Measurements from ENCODE around the gene OR10H1.
"Not testable (repeated sequence)": the region's sequence is repeated elsewhere in the genome, so short reads cannot be mapped to it uniquely, and the experiment has no call there.

Gene OR10H1

GRCh38 chr19:15815306-15815705 lies at the start of gene OR10H1:
Gene OR10H1, minus strand, starts transcription at chr19:15815664. Its CDS starts 7,627 bp downstream, at chr19:15808037.
- no peak for DNase-seq (ENCODE audit: low read depth)

- no peak for DNase-seq (ENCODE audit: low read depth)
Measured at GRCh38 chr19:15864824-15865223, 49.4 kb upstream of the OR10H1 start.

GRCh38 chr19:15863272-15863671 lies 47.8 kb upstream of the OR10H1 start:
- DNase-seq (ENCODE audit: low read depth): no peak

- no peak for DNase-seq (ENCODE audit: low read depth)
Measured at GRCh38 chr19:15862444-15862843, 47.0 kb upstream of the OR10H1 start.

GRCh38 chr19:15860522-15860921 lies 45.1 kb upstream of the OR10H1 start:
- DNase-seq (ENCODE audit: low read depth): no peak

GRCh38 chr19:15859187-15859586 lies 43.7 kb upstream of the OR10H1 start:
- DNase-seq (ENCODE audit: low read depth): no peak

- DNase-seq (ENCODE audit: low read depth): no peak
Measured at GRCh38 chr19:15850385-15850784, 34.9 kb upstream of the OR10H1 start.

- DNase-seq (ENCODE audit: low read depth): no peak
Measured at GRCh38 chr19:15846923-15847322, 31.5 kb upstream of the OR10H1 start.

GRCh38 chr19:15843894-15844222 lies 28.4 kb upstream of the OR10H1 start:
- DNase-seq (ENCODE audit: low read depth): not testable (repeated sequence)

- DNase-seq (ENCODE audit: low read depth): no peak
Measured at GRCh38 chr19:15843203-15843893, 27.9 kb upstream of the OR10H1 start.

GRCh38 chr19:15841875-15842569 lies 26.6 kb upstream of the OR10H1 start:
- DNase-seq (ENCODE audit: low read depth): no peak

GRCh38 chr19:15840833-15841232 lies 25.4 kb upstream of the OR10H1 start:
- no peak for DNase-seq (ENCODE audit: low read depth)

- DNase-seq (ENCODE audit: low read depth): not testable (repeated sequence)
Measured at GRCh38 chr19:15839888-15840287, 24.4 kb upstream of the OR10H1 start.

- DNase-seq (ENCODE audit: low read depth): no peak
Measured at GRCh38 chr19:15838351-15838750, 22.9 kb upstream of the OR10H1 start.

- DNase-seq (ENCODE audit: low read depth): no peak
Measured at GRCh38 chr19:15837221-15837731, 21.8 kb upstream of the OR10H1 start.

- peak; percentile 91 for DNase-seq (ENCODE audit: low read depth)
Measured at GRCh38 chr19:15836330-15837220, 21.1 kb upstream of the OR10H1 start.

GRCh38 chr19:15835565-15836329 lies 20.3 kb upstream of the OR10H1 start:
- peak; percentile 46 for DNase-seq (ENCODE audit: low read depth)

- DNase-seq (ENCODE audit: low read depth): not testable (repeated sequence)
Measured at GRCh38 chr19:15834232-15834631, 18.8 kb upstream of the OR10H1 start.

- no peak for DNase-seq (ENCODE audit: low read depth)
Measured at GRCh38 chr19:15831626-15832025, 16.2 kb upstream of the OR10H1 start.

- no peak for DNase-seq (ENCODE audit: low read depth)
Measured at GRCh38 chr19:15829786-15830185, 14.3 kb upstream of the OR10H1 start.

- no peak for DNase-seq (ENCODE audit: low read depth)
Measured at GRCh38 chr19:15829306-15829698, 13.8 kb upstream of the OR10H1 start.
